Stimulated activated CD8-positive, alpha-beta memory T cell treated with anti-CD3 and anti-CD28 coated beads, Interleukin-12 subunit alpha, Interleukin-12 subunit beta, amount 100 ng/mL, for 24 hours (primary cell): ENCODE data around the gene ENOX1.
"Not testable (repeated sequence)": the region's sequence is repeated elsewhere in the genome, so short reads cannot be mapped to it uniquely, and the experiment has no call there.

Experiments
- DNase-seq: peaks from one replicate; pipeline ENCODE4 v3.0.0-alpha.2; 2020; ENCODE audit errors: extremely low read depth

ENOX1 gene

GRCh38 chr13:43786766-43787517 is at the start of gene ENOX1:
ENOX1 (minus strand) TSS chr13:43786972.
- DNase-seq: no peak

- DNase-seq: no peak
These were observed 48.9 kb upstream of the ENOX1 start for GRCh38 chr13:43835701-43836100.

- DNase-seq: no peak
These were observed 44.3 kb upstream of the ENOX1 start for GRCh38 chr13:43831088-43831487.

GRCh38 chr13:43830497-43830881 is 43.7 kb upstream of the ENOX1 start:
- DNase-seq: no peak

GRCh38 chr13:43824656-43825055 is 37.9 kb upstream of the ENOX1 start:
- DNase-seq: not testable (repeated sequence)

- DNase-seq: no peak
These were observed 36.2 kb upstream of the ENOX1 start for GRCh38 chr13:43822969-43823368.

GRCh38 chr13:43816401-43816889 is 29.7 kb upstream of the ENOX1 start:
- no peak for DNase-seq

- no peak for DNase-seq
These were observed 28.4 kb upstream of the ENOX1 start for GRCh38 chr13:43815204-43815603.

- DNase-seq: no peak
These were observed 21.9 kb upstream of the ENOX1 start for GRCh38 chr13:43808676-43809075.

GRCh38 chr13:43805681-43806128 is 18.9 kb upstream of the ENOX1 start:
- DNase-seq: no peak

- no peak for DNase-seq
These were observed 18.3 kb upstream of the ENOX1 start for GRCh38 chr13:43805071-43805468.

- no peak for DNase-seq
These were observed 17.8 kb upstream of the ENOX1 start for GRCh38 chr13:43804461-43805070.

GRCh38 chr13:43802511-43802910 is 15.7 kb upstream of the ENOX1 start:
- no peak for DNase-seq

- no peak for DNase-seq
These were observed 14.1 kb upstream of the ENOX1 start for GRCh38 chr13:43800828-43801227.

GRCh38 chr13:43799191-43799590 is 12.4 kb upstream of the ENOX1 start:
- no peak for DNase-seq

- no peak for DNase-seq
These were observed 11.1 kb upstream of the ENOX1 start for GRCh38 chr13:43797869-43798268.

- DNase-seq: no peak
These were observed 10.4 kb upstream of the ENOX1 start for GRCh38 chr13:43797159-43797558.

GRCh38 chr13:43794416-43794815 is 7.6 kb upstream of the ENOX1 start:
- no peak for DNase-seq

- no peak for DNase-seq
These were observed 5.5 kb upstream of the ENOX1 start for GRCh38 chr13:43792076-43792881.

GRCh38 chr13:43787997-43788396 is 1.2 kb upstream of the ENOX1 start:
- no peak for DNase-seq

GRCh38 chr13:43787518-43787891 is 733 bp upstream of the ENOX1 start:
- DNase-seq: no peak

- DNase-seq: no peak
These were observed 353 bp downstream of the ENOX1 start for GRCh38 chr13:43786472-43786765.
